Suprapubic skin (tissue), 4 donors: ENCODE data around the gene ZNF277. TPM values are rescaled to one million over a fixed set of nuclear protein-coding genes. Genes with fewer than 3 reads are reported as not detected.

Experiments
- DNase-seq, 2 donors: peaks; one replicate each; pipeline ENCODE4 v3.0.0-alpha.2; 2019; ENCODE audit warnings: low spot score in 2 of 2
- H3K27ac ChIP-seq: fragments of 200-600 bp; sonication (generic); one replicate; pipeline ENCODE4 v1.5.1; 2019
- H3K27me3 ChIP-seq: fragments of 200-600 bp; sonication (generic); one replicate; pipeline ENCODE4 v1.5.1; 2019
- H3K36me3 ChIP-seq: fragments of 200-600 bp; sonication (generic); one replicate; pipeline ENCODE4 v1.5.1; 2019
- H3K4me1 ChIP-seq: fragments of 200-600 bp; sonication (generic); one replicate; pipeline ENCODE4 v1.5.1; 2019
- H3K4me3 ChIP-seq: fragments of 200-600 bp; sonication (generic); one replicate; pipeline ENCODE4 v1.5.1; 2019; ENCODE audit warnings: mild to moderate bottlenecking
- H3K9me3 ChIP-seq: fragments of 200-600 bp; sonication (generic); one replicate; pipeline ENCODE4 v1.5.1; 2019
- CTCF ChIP-seq, 2 donors: fragments of 200-600 bp in 1 of 2; fragments of 450-650 bp in 1 of 2; sonication (generic) in 1 of 2; IDR thresholded peaks; one replicate each; pipeline ENCODE4 v1.5.1; 2016 to 2019; ENCODE audit warnings: antibody characterized with exemption in 2 of 2, mild to moderate bottlenecking in 1 of 2, moderate library complexity in 1 of 2
- EP300 ChIP-seq: sonication (generic); formaldehyde crosslinking; IDR thresholded peaks from one replicate; pipeline ENCODE4 v1.6.1; 2017; ENCODE audit warnings: antibody characterized with exemption
- POLR2A ChIP-seq, 2 donors: fragments of 450-650 bp; IDR thresholded peaks; one replicate each; pipeline ENCODE4 v1.6.1; 2017; ENCODE audit warnings: antibody characterized with exemption in 2 of 2, mild to moderate bottlenecking in 2 of 2, moderate library complexity in 2 of 2
- POLR2AphosphoS5 ChIP-seq, 3 donors: sonication (generic); formaldehyde crosslinking; IDR thresholded peaks; one replicate each; pipeline ENCODE4 v1.6.1; 2017; ENCODE audit warnings: antibody characterized with exemption in 3 of 3
- WGBS: methylation state at CpG from one replicate; pipeline ENCODE4 v1.1.5; 2018; 5-methylcytosine and 5-hydroxymethylcytosine counted together
- total RNA-seq, 4 donors: library from RNA; depleted of rRNA; stranded (reverse); fragments of >200 nt; gene quantifications; one replicate each; pipeline ENCODE4 v1.1.0, GENCODE V29; 2016

ZNF277 gene
- total RNA-seq, 4 donors from 2014 or later: 16.5 to 31.9 (median 25.5) TPM

GRCh38 chr7:112206991-112207592 lies 597 bp downstream of the ZNF277 start:
- TF ChIP-seq POLR2AphosphoS5 (IDR thresholded peaks at IDR 0.05): no peak
- TF ChIP-seq EP300: no peak
- TF ChIP-seq CTCF (IDR thresholded peaks at IDR 0.05): no peak
- TF ChIP-seq POLR2A (IDR thresholded peaks at IDR 0.05): no peak
- H3K27me3 ChIP-seq: no peaks in the 10 kb centered on the region
- 0% methylated on average over 14 of the region's 14 CpGs for WGBS
- no peak for DNase-seq
- H3K4me1 ChIP-seq: peaks cover 30% of the 10 kb centered on the region
- no peaks in the 10 kb centered on the region for H3K9me3 ChIP-seq
- peak overlapping the region; percentile 96 for H3K4me3 ChIP-seq
- no peaks in the 10 kb centered on the region for H3K36me3 ChIP-seq
- H3K27ac ChIP-seq: peak overlapping the region; percentile 81

GRCh38 chr7:112207765-112208164 lies 1.3 kb downstream of the ZNF277 start:
- no peak for DNase-seq
- Histone ChIP-seq H3K4me3 (no peak overlapping the region), H3K27ac (no peak overlapping the region), H3K4me1 (peaks cover 30% of the 10 kb centered on the region), H3K36me3 (no peaks in the 10 kb centered on the region), H3K27me3 (no peaks in the 10 kb centered on the region), H3K9me3 (no peaks in the 10 kb centered on the region)
- TF ChIP-seq POLR2A (IDR thresholded peaks at IDR 0.05) (no peak), POLR2AphosphoS5 (IDR thresholded peaks at IDR 0.05) (no peak), CTCF (IDR thresholded peaks at IDR 0.05) (no peak), EP300 (no peak)
- WGBS: 92% methylated on average over 6 of the region's 6 CpGs

- H3K27ac ChIP-seq: no peak overlapping the region
- 61% methylated on average over 1 of the region's 1 CpG for WGBS
Measured at GRCh38 chr7:112211348-112211907, 4.9 kb downstream of the ZNF277 start.

GRCh38 chr7:112212571-112212970 lies 6.1 kb downstream of the ZNF277 start:
- H3K27me3 ChIP-seq: no peaks in the 10 kb centered on the region
- WGBS: 100% methylated on average over 2 of the region's 2 CpGs
- no peaks in the 10 kb centered on the region for H3K9me3 ChIP-seq
- peaks cover 6% of the 10 kb centered on the region for H3K4me1 ChIP-seq
- no peaks in the 10 kb centered on the region for H3K36me3 ChIP-seq
- H3K4me3 ChIP-seq: no peak overlapping the region
- no peak overlapping the region for H3K27ac ChIP-seq
- no peak for DNase-seq
- TF ChIP-seq POLR2A (IDR thresholded peaks at IDR 0.05): no peak
- TF ChIP-seq POLR2AphosphoS5 (IDR thresholded peaks at IDR 0.05): no peak
- no peak for TF ChIP-seq CTCF (IDR thresholded peaks at IDR 0.05)
- no peak for TF ChIP-seq EP300

More at GRCh38 chr7:112211348-112211907, 4.9 kb downstream of the ZNF277 start:
- Histone ChIP-seq H3K9me3 (no peaks in the 10 kb centered on the region), H3K4me1 (peaks cover 12% of the 10 kb centered on the region), H3K27me3 (no peaks in the 10 kb centered on the region), H3K4me3 (no peak overlapping the region), H3K36me3 (no peaks in the 10 kb centered on the region)
- TF ChIP-seq POLR2A (IDR thresholded peaks at IDR 0.05) (no peak), POLR2AphosphoS5 (IDR thresholded peaks at IDR 0.05) (no peak), EP300 (no peak), CTCF (IDR thresholded peaks at IDR 0.05) (no peak)
- no peak for DNase-seq

GRCh38 chr7:112213735-112214134 lies 7.2 kb downstream of the ZNF277 start:
- H3K27ac ChIP-seq: no peak overlapping the region
- no peak for DNase-seq
- no peaks in the 10 kb centered on the region for H3K9me3 ChIP-seq
- WGBS: 86% methylated on average over 1 of the region's 1 CpG
- H3K27me3 ChIP-seq: no peaks in the 10 kb centered on the region
- H3K4me1 ChIP-seq: no peaks in the 10 kb centered on the region
- H3K4me3 ChIP-seq: no peak overlapping the region
- TF ChIP-seq EP300 (no peak), POLR2A (IDR thresholded peaks at IDR 0.05) (no peak), POLR2AphosphoS5 (IDR thresholded peaks at IDR 0.05) (no peak), CTCF (IDR thresholded peaks at IDR 0.05) (no peak)
- no peaks in the 10 kb centered on the region for H3K36me3 ChIP-seq
